LNCaP clone FGC (cell line): ENCODE results near the gene C1orf159.

Experiments used
- DNase-seq: peaks from one replicate; pipeline ENCODE4 v3.0.0-alpha.2; 2011; ENCODE audit warnings: low read depth
- H3K4me3 ChIP-seq: 2 replicates; pipeline ENCODE4 v1.5.1; 2011; ENCODE audit warnings: mild to moderate bottlenecking, low read depth, low read length, control low read depth
- TF ChIP-seq, protein P1 (sequence below): IDR thresholded peaks from 2 replicates; pipeline ENCODE4 v1.5.1; 2012; ENCODE audit warnings: mild to moderate bottlenecking; ENCODE audit not compliant: control insufficient read depth, insufficient read depth; ENCODE audit errors: extremely low read depth

The C1orf159 gene

DNA sequence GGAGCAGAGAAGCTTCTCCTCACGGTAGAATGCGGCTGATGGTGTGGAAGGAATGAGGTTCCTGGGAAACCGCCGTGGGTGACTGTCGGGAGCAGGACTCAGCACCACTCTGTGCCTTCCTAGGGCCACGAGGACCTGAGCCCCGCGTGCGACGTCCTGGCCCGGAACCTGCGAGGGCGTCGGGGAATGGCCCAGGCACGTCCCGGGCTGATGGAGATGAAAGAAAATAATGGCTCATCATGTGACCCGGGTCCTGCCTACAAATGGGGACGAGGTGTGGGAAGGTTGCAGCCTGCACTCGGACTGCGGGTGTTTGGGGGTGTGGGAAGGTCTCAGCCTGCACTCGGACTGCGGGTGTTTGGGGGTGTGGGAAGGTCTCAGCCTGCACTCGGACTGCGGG is 32.7 kb upstream of the C1orf159 start:
- TF ChIP-seq, protein P1, sequence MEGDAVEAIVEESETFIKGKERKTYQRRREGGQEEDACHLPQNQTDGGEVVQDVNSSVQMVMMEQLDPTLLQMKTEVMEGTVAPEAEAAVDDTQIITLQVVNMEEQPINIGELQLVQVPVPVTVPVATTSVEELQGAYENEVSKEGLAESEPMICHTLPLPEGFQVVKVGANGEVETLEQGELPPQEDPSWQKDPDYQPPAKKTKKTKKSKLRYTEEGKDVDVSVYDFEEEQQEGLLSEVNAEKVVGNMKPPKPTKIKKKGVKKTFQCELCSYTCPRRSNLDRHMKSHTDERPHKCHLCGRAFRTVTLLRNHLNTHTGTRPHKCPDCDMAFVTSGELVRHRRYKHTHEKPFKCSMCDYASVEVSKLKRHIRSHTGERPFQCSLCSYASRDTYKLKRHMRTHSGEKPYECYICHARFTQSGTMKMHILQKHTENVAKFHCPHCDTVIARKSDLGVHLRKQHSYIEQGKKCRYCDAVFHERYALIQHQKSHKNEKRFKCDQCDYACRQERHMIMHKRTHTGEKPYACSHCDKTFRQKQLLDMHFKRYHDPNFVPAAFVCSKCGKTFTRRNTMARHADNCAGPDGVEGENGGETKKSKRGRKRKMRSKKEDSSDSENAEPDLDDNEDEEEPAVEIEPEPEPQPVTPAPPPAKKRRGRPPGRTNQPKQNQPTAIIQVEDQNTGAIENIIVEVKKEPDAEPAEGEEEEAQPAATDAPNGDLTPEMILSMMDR, result no peak
- DNase-seq, result no peak
- no peak overlapping the region for H3K4me3 ChIP-seq

DNA sequence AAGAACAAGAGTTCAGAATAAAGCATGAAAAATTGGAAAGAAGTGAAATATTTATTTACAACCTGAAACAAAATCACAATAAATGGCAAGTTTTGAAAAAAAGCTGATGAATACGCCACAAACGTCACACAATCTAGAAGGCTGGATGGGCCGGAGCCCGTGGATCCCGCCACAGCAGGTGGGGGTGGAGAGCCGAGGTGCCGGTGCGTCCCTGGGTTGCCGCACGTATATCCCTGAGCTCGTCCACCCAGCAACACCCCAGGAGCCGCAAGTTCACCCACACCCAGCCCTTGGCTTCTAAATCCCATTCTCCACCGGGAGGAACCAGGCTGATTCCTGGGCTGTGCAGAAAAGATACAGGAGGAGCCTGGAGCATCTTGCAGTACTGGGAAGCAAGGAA is 32.2 kb upstream of the C1orf159 start:
- DNase-seq, result no peak
- TF ChIP-seq, protein P1, result no peak
- H3K4me3 ChIP-seq, result no peak overlapping the region

DNA sequence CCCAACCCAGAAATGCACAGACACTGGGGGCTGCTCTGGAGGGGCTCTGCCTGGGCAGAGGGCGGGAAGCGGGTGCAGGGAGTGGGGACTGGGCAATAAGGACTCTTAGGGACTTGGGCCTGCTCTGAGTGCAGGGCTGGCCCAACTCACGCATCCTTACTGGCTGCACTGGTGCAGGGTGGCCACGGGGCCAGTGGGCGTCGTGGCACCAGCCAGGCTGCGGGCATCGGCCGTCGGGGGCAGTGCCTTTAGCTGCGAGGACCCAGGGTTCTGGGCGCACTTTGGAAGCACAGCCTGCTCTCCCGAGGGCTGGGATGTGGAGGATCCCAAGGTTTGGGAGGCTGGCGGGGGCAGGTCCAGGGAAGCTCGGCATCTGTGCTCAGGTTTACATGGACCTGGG is 30.7 kb upstream of the C1orf159 start:
- TF ChIP-seq, protein P1, result no peak
- no peak for DNase-seq
- H3K4me3 ChIP-seq, result no peak overlapping the region

DNA sequence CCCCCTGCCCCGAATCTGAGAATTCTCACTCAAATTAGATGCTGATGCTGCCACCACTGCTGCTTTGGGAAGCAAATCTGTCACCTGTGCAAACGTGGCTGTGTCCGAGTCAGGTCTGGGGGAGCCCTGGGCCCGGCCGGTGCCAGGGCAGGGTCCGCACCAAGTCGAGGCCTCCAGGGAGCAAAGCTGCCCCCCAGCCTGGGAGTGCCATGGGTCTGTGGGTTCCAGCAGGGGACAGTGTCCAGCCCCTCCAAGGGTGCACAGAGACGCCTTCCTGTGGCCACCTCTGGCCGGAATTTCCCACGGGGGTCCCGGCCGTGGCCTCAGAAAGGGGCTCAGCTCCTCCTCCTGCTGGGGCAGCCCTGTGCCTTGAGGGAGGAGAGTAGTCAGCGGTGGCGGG is 30.1 kb upstream of the C1orf159 start:
- no peak for DNase-seq
- TF ChIP-seq, protein P1, result no peak
- no peak overlapping the region for H3K4me3 ChIP-seq

DNA sequence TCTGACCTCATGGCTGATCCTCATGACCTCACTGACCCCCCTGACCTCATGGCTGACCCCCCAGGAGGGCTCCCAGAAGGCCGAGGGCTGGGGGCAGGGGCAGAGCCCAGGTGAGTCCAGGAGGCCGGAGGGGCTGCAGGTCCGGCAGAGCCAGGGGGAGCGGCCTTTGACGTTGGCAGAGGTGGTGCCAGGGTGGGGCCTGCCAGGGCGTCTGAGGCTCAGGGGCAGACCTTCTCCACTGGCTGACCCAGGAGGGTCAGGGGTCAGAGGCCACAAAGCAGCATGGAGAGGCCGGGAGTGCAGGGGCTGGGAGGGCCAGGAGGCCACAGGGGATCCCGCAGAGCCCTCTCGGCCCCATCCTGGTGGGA is 29.6 kb upstream of the C1orf159 start:
- no peak overlapping the region for H3K4me3 ChIP-seq
- DNase-seq, result no peak
- TF ChIP-seq, protein P1, result no peak

DNA sequence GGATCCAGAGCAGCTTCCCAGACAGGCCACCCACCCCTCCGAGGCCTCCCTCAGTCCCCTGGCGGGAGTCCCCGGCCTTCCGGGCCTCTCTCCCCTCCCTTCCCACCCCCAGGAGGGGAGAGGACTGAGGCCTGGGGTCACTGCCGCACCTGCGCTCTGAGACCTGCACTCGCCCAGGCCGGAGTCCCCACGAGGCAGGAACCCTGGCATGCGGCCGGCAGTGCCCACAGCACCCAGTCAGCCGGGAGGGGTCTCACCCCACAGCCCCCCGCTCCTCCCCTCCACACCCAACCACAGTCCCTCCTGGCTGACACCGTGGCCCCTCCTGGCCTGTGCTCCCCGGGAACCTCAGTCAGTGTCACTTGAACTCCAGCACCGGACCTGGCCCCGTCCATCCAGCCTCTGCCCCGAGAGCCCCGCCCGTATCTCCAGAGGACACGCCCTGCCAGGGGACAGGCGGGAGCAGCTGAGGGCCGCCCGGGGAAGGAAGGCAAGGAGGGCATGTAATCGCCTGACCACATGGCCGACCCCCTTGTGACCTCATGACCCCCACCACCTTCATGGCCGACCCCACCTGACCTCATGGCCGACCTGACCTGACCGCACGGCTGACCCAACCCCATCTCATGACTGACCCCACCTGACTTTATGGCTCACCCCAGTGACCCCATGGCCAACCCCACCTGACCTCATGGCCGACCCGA is 29.1 kb upstream of the C1orf159 start:
- no peak for DNase-seq
- TF ChIP-seq, protein P1, result no peak
- H3K4me3 ChIP-seq, result no peak overlapping the region
